Measurements from ENCODE around the gene TLR7.

TLR7 gene

GRCh38 chrX:12903646-12904045 lies 36.8 kb downstream of the TLR7 start:
- no peak overlapping the region for H3K4me3 ChIP-seq (replicated peaks; ENCODE audit: low read depth, low read length)
- TF ChIP-seq CTCF (IDR thresholded peaks at IDR 0.05; ENCODE audit: low read depth, low read length, missing control alignments): no peak
- peak; percentile 29 for DNase-seq (ENCODE audit: extremely low read depth, low read depth)

GRCh38 chrX:12906046-12906761 lies 39.3 kb downstream of the TLR7 start, which contains the start of gene TLR8:
Gene TLR8, plus strand, starts transcription at chrX:12906620. Its CDS starts 87 bp downstream, at chrX:12906707.
- TF ChIP-seq CTCF (IDR thresholded peaks at IDR 0.05; ENCODE audit: low read depth, low read length, missing control alignments): no peak
- no peak for DNase-seq (ENCODE audit: extremely low read depth, low read depth)
- H3K4me3 ChIP-seq (replicated peaks; ENCODE audit: low read depth, low read length): no peak within 1 kb of the TSS

GRCh38 chrX:12910423-12911121 lies 43.7 kb downstream of the TLR7 start:
- no peak overlapping the region for H3K4me3 ChIP-seq (replicated peaks; ENCODE audit: low read depth, low read length)
- no peak for TF ChIP-seq CTCF (IDR thresholded peaks at IDR 0.05; ENCODE audit: low read depth, low read length, missing control alignments)
- no peak for DNase-seq (ENCODE audit: extremely low read depth, low read depth)

GRCh38 chrX:12911122-12911470 lies 44.2 kb downstream of the TLR7 start:
- TF ChIP-seq CTCF (IDR thresholded peaks at IDR 0.05; ENCODE audit: low read depth, low read length, missing control alignments): no peak
- H3K4me3 ChIP-seq (replicated peaks; ENCODE audit: low read depth, low read length): no peak overlapping the region
- DNase-seq (ENCODE audit: extremely low read depth, low read depth): no peak

- TF ChIP-seq CTCF (IDR thresholded peaks at IDR 0.05; ENCODE audit: low read depth, low read length, missing control alignments): no peak
- H3K4me3 ChIP-seq (replicated peaks; ENCODE audit: low read depth, low read length): no peak overlapping the region
- DNase-seq (ENCODE audit: extremely low read depth, low read depth): no peak
Observed at GRCh38 chrX:12912791-12913482, 46.1 kb downstream of the TLR7 start.

- no peak overlapping the region for H3K4me3 ChIP-seq (replicated peaks; ENCODE audit: low read depth, low read length)
- no peak for TF ChIP-seq CTCF (IDR thresholded peaks at IDR 0.05; ENCODE audit: low read depth, low read length, missing control alignments)
- no peak for DNase-seq (ENCODE audit: extremely low read depth, low read depth)
Observed at GRCh38 chrX:12917753-12918152, 50.9 kb downstream of the TLR7 start.

All from HFF-Myc (cell line).